Adipocyte (in vitro differentiated cells): ENCODE data around the gene S100A7A.
"Not testable (repeated sequence)": the region's sequence is repeated elsewhere in the genome, so short reads cannot be mapped to it uniquely, and the experiment has no call there.

Experiments
- DNase-seq: peaks from one replicate; pipeline ENCODE4 v3.0.0-alpha.2; 2015; ENCODE audit warnings: low read depth
- H3K27me3 ChIP-seq: replicated peaks from 2 replicates; pipeline ENCODE4 v1.7.0; 2013; ENCODE audit warnings: mild to moderate bottlenecking, low read length, moderate library complexity; ENCODE audit not compliant: control insufficient read depth, insufficient read depth
- H3K36me3 ChIP-seq: 2 replicates; pipeline ENCODE4 v1.7.0; 2013; ENCODE audit warnings: low read length, mild to moderate bottlenecking, moderate library complexity; ENCODE audit not compliant: control insufficient read depth, insufficient read depth, severe bottlenecking
- H3K4me1 ChIP-seq: 2 replicates; pipeline ENCODE4 v1.7.0; 2013; ENCODE audit warnings: mild to moderate bottlenecking, low read length, moderate library complexity; ENCODE audit not compliant: control insufficient read depth, insufficient read depth
- H3K4me3 ChIP-seq: 2 replicates; pipeline ENCODE4 v1.7.0; 2013; ENCODE audit warnings: mild to moderate bottlenecking, low read length, moderate library complexity
- H3K9ac ChIP-seq: 2 replicates; pipeline ENCODE4 v1.7.0; 2013; ENCODE audit warnings: mild to moderate bottlenecking, low read length, moderate library complexity
- H3K9me3 ChIP-seq: 2 replicates; pipeline ENCODE4 v1.7.0; 2013; ENCODE audit warnings: mild to moderate bottlenecking, low read length, moderate library complexity; ENCODE audit not compliant: control insufficient read depth

The S100A7A gene

DNA sequence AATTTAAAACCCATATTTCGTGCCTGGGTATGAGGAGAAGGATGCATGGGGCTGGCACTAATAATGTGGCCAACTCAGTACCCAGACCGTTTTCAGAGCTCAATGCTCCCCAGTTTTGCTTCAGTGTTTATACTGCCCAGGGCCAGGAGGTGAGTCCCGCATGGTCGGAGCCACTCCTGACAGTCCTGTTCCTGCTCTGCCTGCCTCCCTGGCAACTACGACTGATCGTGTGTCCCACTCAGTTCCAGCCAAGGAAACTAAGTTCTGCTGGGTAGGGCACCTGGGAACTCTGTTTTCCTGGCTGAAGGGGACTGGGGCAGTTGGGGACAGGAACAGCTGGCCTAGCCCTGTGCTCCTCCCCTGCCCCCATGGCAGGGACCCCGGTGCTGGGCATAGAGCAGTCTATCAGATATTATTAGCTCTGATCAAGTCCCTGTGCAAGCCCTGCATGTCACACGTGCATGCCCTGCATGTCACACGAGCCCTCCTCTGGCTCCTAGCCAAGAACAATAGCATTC is 25.0 kb downstream of the S100A7A start:
- peaks cover 4% of the 10 kb centered on the region for H3K9me3 ChIP-seq
- H3K4me3 ChIP-seq = no peak overlapping the region
- no peak overlapping the region for H3K9ac ChIP-seq
- no peaks in the 10 kb centered on the region for H3K4me1 ChIP-seq
- peaks cover 39% of the 10 kb centered on the region for H3K27me3 ChIP-seq
- H3K36me3 ChIP-seq = no peaks in the 10 kb centered on the region
- DNase-seq = no peak

DNA sequence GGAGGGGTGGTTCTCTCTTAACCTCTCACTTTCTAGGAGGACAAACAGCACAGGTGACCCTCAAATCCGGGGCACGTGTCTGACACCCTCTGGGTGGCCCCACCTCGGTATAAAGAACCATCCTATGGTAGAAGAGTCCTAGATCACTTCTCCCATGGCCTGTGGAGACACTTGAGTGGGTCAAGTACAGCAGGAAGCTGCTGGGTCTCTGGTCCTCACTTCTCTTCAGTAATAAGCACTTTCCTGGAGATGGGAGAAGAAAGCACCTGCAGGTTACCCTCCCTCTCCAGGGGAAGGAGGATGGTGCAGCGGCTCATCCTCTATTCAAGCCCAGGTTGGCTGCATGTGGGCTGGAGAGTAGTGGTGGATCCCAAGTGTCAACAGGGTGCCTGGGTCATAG is 27.2 kb downstream of the S100A7A start:
- H3K27me3 ChIP-seq = peaks cover 27% of the 10 kb centered on the region
- peaks cover 4% of the 10 kb centered on the region for H3K9me3 ChIP-seq
- no peak overlapping the region for H3K4me3 ChIP-seq
- DNase-seq = no peak
- H3K4me1 ChIP-seq = peaks cover 4% of the 10 kb centered on the region
- no peak overlapping the region for H3K9ac ChIP-seq
- H3K36me3 ChIP-seq = no peaks in the 10 kb centered on the region

DNA sequence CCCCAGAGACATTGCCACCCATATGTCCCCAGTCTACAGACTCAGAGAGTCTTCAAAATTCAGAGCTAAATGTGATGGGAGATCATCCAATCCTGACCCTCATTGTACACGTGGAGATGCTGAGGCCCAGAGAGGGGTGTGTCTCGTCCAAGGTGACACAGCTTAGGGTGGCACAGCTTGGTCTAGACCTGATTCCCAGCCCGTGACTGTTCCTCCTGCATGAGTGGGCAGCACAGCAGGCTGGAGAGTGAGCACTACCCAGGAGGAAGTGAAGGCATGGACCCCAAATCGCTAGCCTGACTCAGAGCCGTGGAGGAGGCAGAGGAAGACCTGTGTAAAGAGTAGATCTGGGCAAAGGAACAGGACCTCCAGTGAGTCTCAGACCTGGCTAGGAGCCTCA is 27.8 kb downstream of the S100A7A start:
- no peak overlapping the region for H3K4me3 ChIP-seq

DNA sequence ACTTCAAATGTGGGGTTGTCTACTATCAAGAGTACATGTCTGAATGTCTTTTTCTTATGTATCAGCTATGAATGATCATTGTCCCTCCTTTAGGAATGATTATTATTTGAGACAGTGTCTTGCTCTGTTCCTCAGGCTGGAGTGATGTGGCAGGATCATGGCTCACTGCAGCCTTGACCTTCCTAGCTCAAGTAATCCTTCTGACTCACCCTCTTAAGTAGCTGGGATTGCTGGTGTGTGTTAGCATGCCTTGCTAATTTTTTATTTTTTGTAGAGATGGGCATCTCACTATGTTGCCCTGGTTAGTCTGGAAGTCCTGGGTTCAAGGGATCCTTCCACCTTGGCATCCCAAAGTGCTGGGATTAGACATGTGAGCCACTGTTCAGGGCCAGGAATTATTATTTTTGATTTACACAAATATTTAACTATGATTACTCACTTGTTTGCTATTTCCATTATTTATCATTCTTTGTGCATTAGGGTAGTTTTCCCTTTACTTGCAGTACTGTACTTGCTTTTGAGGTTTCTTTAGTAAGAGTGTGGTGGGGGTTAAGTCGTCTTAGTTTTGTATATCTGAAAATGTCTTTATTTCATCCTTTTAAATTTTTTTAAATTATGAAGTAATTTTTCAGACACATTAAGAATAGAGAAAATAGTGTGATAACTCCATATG is 31.3 kb downstream of the S100A7A start:
- Histone ChIP-seq H3K36me3 (no peaks in the 10 kb centered on the region), H3K9ac (no peak overlapping the region), H3K4me1 (peaks cover 4% of the 10 kb centered on the region), H3K4me3 (no peak overlapping the region), H3K27me3 (peaks cover 11% of the 10 kb centered on the region), H3K9me3 (peaks cover 4% of the 10 kb centered on the region)
- DNase-seq = peak; percentile 26

More for the DNA sequence above, 27.8 kb downstream of the S100A7A start:
- DNase-seq = no peak
- Histone ChIP-seq H3K9me3 (peaks cover 4% of the 10 kb centered on the region), H3K4me1 (peaks cover 4% of the 10 kb centered on the region), H3K36me3 (no peaks in the 10 kb centered on the region), H3K9ac (no peak overlapping the region), H3K27me3 (peaks cover 22% of the 10 kb centered on the region)

DNA sequence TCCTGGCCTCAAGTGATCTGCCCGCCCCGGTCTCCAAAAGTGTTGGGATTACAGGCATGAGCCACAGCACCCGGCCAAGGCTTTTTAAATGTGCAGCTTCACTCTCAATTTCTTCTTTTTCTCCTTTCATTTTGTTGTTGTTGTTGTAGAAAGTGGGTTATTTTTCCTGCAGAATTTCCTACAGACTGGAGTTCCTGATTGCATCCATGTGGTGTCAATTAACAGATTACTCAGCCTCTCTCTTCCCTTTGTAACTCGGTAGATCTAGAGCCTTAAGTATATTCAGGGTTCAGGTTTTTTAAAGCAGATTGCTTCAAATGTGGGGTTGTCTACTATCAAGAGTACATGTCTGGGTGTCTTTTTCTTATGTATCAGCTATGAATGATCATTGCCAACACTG is 32.5 kb downstream of the S100A7A start:
- DNase-seq = not testable (repeated sequence)

DNA sequence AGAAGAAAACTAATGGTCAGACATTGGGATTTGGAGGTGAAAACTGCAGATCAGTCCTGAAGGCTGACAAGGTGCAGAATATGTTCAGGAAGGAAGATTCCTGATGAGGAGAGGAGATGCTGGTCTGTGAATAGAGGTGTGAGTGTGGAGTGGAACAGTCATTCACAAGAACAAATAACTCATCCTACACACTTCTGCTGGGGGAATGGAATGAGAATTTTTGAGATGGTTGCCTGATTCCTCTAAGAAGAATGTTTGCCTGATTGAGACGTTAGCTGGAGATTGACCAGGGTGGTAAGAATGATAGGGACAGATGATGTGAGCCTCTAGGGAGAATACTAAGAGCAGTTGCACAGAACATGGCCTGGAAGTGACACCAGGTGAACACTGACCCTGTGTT is 40.1 kb downstream of the S100A7A start:
- peaks cover 11% of the 10 kb centered on the region for H3K27me3 ChIP-seq
- no peaks in the 10 kb centered on the region for H3K4me1 ChIP-seq
- no peak overlapping the region for H3K4me3 ChIP-seq
- no peak overlapping the region for H3K9ac ChIP-seq
- DNase-seq = no peak
- peaks cover 3% of the 10 kb centered on the region for H3K9me3 ChIP-seq
- H3K36me3 ChIP-seq = no peaks in the 10 kb centered on the region

More for the DNA sequence above, 32.5 kb downstream of the S100A7A start:
- not testable (repeated sequence) for H3K27me3 ChIP-seq, H3K9ac ChIP-seq, H3K36me3 ChIP-seq, H3K4me3 ChIP-seq, H3K9me3 ChIP-seq, H3K4me1 ChIP-seq

DNA sequence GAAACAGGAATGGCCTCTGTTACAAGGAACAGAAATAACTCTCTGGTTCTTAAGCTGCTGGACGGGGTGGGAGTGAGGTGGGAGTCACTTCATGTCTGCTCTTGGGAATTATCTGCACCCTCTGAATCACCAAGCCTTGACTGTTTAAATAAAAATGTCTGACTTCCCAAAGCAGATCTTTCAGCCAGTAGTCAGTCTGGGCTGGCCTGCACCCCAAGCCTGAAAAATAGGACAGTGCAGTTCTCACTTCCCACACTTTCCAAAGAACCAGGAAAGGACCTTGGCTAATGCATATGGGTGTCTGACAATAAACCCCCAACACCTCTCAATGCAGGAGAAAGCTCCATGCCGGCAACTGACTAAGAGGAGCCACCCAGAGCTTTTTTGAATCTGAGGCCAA is 43.3 kb downstream of the S100A7A start:
- Histone ChIP-seq H3K27me3 (peaks cover 17% of the 10 kb centered on the region), H3K9me3 (peaks cover 2% of the 10 kb centered on the region), H3K36me3 (no peaks in the 10 kb centered on the region), H3K9ac (no peak overlapping the region), H3K4me3 (no peak overlapping the region), H3K4me1 (no peaks in the 10 kb centered on the region)
- no peak for DNase-seq

DNA sequence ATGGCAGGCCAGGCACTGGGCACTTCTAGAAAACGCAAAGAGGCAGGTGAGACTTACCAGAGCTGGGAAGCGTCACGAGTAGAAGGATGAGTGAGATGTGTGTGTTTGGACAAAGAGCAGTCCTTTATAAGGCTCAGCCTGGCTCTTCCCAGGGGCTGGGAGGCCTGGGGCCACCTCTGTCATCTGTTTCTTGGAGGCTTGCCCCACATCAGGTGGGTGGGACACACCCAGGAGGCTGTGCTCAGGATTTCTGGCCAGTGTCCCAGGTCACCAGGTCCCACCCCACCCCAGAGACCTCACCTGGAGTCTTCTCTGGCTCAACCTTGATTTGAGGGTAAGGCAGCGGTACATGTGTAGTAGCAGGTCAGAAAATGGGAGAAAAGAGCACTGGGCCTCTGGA is 44.2 kb downstream of the S100A7A start, which contains the start of gene S100A7:
TSS of gene S100A7 (minus strand) at position 101 of the 400 bp plus-strand sequence. CDS start 1,638 bp downstream, outside the sequence.
- H3K9ac ChIP-seq = no peak within 1 kb of the TSS
- peaks cover 17% of the 10 kb centered on the region for H3K27me3 ChIP-seq
- no peaks in the 10 kb centered on the region for H3K4me1 ChIP-seq
- no peak within 1 kb of the TSS for H3K4me3 ChIP-seq
- no peaks in the 10 kb centered on the region for H3K36me3 ChIP-seq
- DNase-seq = no peak
- H3K9me3 ChIP-seq = no peaks in the 10 kb centered on the region

DNA sequence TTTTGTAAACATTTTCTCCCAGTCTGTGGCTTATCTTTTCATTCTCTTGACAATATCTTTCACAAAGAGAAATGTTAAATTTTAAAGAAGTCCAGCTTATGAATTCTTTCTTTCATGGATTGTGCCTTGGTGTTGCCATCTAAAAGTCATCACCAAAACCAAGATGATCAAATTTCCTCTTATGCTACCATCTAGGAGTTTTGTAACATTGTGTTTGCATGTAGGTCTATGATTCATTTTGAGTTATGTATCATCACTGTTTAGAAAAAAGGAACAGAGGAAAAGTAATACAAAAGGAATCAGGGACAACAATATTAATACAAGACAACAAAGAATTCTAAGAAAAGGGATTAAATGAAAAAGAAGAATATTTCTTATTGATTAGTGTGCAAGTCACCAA is 46.4 kb downstream of the S100A7A start:
- H3K4me1 ChIP-seq, H3K36me3 ChIP-seq, H3K4me3 ChIP-seq, H3K9me3 ChIP-seq, H3K9ac ChIP-seq, DNase-seq: not testable (repeated sequence)
- H3K27me3 ChIP-seq = peaks cover 10% of the 10 kb centered on the region

DNA sequence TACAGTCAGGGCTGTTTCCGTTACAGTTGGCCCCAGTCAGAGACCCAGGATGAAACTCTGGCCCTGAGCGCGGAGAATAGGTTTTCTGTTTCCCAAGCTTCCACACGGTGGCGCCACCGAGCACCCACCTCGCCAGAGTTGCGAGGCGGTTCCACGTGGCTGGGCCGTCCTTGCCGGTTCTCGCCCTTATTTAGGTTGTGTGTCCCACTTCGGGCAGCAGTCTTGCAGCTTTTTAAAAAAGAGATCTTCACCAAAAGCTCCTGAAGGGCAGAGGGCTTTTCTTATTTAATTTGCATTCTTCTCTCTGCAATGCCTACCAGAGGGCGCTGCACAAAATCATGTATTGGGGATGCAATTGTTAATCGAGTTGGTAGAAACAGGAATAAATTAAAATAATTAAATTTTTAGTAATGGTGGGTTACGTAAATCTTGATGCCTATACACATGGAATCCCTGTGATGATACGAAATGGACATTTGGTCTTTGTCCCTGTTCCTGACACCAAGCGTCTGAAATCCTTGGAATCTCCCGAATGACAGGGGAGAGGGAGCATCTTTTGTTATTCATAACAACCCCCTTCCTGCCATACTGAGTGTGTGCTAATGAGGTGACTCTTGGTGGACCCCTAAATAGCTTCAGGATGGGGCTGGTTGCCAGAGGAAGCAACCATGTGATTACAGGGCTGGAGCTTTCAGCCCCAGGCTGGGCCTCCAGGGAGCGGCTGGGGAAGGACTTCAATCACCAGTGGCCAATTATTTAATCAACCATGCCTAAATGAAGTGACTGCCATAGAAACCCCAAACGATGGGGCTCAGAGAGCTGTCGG is 49.7 kb downstream of the S100A7A start:
- no peak overlapping the region for H3K4me3 ChIP-seq
- peak; percentile 54 for DNase-seq

DNA sequence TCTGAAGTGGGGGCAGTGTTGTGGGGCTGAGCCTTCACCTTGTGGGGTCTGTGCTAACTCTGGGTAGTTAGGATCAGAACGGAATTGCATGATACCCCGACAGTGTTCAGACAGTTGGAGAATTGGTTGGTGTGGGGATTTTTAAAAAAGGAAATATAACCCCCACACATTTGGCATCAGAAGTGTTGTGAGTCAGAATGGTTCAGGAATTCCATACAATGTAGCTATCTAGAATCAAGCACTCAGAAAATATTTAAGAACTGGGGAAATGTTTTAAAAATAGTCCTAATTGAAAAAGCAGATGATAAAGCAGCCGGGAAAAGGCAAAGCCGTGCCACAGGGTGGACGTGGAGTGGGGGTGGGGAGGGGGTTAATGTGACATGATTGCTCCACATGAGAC is 50.6 kb downstream of the S100A7A start:
- H3K4me1 ChIP-seq = no peaks in the 10 kb centered on the region
- DNase-seq = no peak
- no peak overlapping the region for H3K9ac ChIP-seq
- H3K9me3 ChIP-seq = peaks cover 7% of the 10 kb centered on the region
- no peak overlapping the region for H3K4me3 ChIP-seq
- peaks cover 6% of the 10 kb centered on the region for H3K27me3 ChIP-seq
- H3K36me3 ChIP-seq = no peaks in the 10 kb centered on the region

More for the DNA sequence above, 49.7 kb downstream of the S100A7A start:
- peaks cover 6% of the 10 kb centered on the region for H3K27me3 ChIP-seq
- H3K36me3 ChIP-seq = no peaks in the 10 kb centered on the region
- H3K4me1 ChIP-seq = no peaks in the 10 kb centered on the region
- no peak overlapping the region for H3K9ac ChIP-seq
- no peaks in the 10 kb centered on the region for H3K9me3 ChIP-seq
